ENCODE results near the gene MDM4.
"Not testable (repeated sequence)": the region's sequence is repeated elsewhere in the genome, so short reads cannot be mapped to it uniquely, and the experiment has no call there.

MDM4 gene

GRCh38 chr1:204516180-204516879 lies at the start of gene MDM4:
MDM4 (plus strand) TSS chr1:204516406; CDS start chr1:204525519, 9,113 bp downstream.
- DNase-seq = peak; percentile 96

- no peak for DNase-seq
Measured at GRCh38 chr1:204466416-204467405, 49.5 kb upstream of the MDM4 start.

GRCh38 chr1:204468206-204468605 lies 48.0 kb upstream of the MDM4 start:
- DNase-seq = no peak

GRCh38 chr1:204468766-204469302 lies 47.4 kb upstream of the MDM4 start:
- no peak for DNase-seq

GRCh38 chr1:204469304-204469703 lies 46.9 kb upstream of the MDM4 start:
- no peak for DNase-seq

GRCh38 chr1:204471687-204472086 lies 44.5 kb upstream of the MDM4 start:
- no peak for DNase-seq

GRCh38 chr1:204472660-204473059 lies 43.5 kb upstream of the MDM4 start:
- DNase-seq = no peak

GRCh38 chr1:204473400-204473965 lies 42.7 kb upstream of the MDM4 start:
- DNase-seq = no peak

- no peak for DNase-seq
Measured at GRCh38 chr1:204475656-204476432, 40.4 kb upstream of the MDM4 start.

- DNase-seq = no peak
Measured at GRCh38 chr1:204476563-204476962, 39.6 kb upstream of the MDM4 start.

- DNase-seq = no peak
Measured at GRCh38 chr1:204477036-204477740, 39.0 kb upstream of the MDM4 start.

GRCh38 chr1:204478172-204478899 lies 37.9 kb upstream of the MDM4 start:
- DNase-seq = peak; percentile 67

- DNase-seq = no peak
Measured at GRCh38 chr1:204478921-204479320, 37.3 kb upstream of the MDM4 start.

GRCh38 chr1:204479387-204480136 lies 36.6 kb upstream of the MDM4 start:
- no peak for DNase-seq

- DNase-seq = no peak
Measured at GRCh38 chr1:204480515-204480914, 35.7 kb upstream of the MDM4 start.

GRCh38 chr1:204483791-204484190 lies 32.4 kb upstream of the MDM4 start:
- DNase-seq = no peak

- DNase-seq = not testable (repeated sequence)
Measured at GRCh38 chr1:204486513-204487255, 29.5 kb upstream of the MDM4 start.

- no peak for DNase-seq
Measured at GRCh38 chr1:204487256-204487615, 29.0 kb upstream of the MDM4 start.

GRCh38 chr1:204491655-204492054 lies 24.6 kb upstream of the MDM4 start:
- DNase-seq = no peak
